Body of pancreas (tissue), 4 donors: ENCODE measurements around the gene CHST8.

ENCODE experiments used
- POLR2A ChIP-seq, 3 donors: fragments of 450-650 bp; IDR thresholded peaks; one replicate each; pipeline ENCODE4 v1.6.1; 2016; ENCODE audit warnings: antibody characterized with exemption in 3 of 3, mild to moderate bottlenecking in 2 of 3
- TF ChIP-seq, protein P1 (sequence below), 7 experiments: fragments of 450-650 bp in 4 of 7; fragments of 200-600 bp in 3 of 7; sonication (generic) in 3 of 7; IDR thresholded peaks; one replicate each; pipeline ENCODE4 v1.5.1; 2016 to 2019; ENCODE audit warnings: antibody characterized with exemption in 7 of 7

DNA sequence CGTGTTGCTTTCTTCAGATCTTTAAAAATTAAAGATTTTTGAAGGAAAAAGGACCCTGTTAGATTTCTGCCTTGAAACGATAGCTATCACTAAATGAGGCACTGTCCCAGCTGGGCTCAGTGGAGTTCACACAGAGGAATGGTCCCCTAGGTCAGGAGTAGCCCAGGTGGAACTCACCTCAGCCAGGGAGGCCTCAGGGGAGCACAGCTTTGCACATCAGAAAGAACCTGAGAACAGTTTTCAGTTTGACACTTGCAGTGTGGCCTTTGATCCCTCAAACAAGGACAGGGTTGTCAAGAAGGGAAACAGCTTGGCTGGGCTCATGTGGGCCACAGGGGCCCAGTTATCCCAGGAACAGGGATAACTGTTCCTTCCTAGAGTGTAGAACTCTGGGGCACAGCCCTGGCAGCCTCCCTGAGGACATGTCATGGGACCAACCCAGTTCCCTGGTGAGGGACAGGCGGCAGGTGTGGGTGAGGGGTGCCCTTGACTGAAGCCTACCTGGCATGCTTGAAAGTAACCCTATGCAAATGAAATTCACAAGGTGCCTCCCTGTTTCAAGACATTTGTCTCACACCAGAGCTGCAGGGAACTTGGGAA lies 59.4 kb downstream of the CHST8 start:
- TF ChIP-seq, protein P1, sequence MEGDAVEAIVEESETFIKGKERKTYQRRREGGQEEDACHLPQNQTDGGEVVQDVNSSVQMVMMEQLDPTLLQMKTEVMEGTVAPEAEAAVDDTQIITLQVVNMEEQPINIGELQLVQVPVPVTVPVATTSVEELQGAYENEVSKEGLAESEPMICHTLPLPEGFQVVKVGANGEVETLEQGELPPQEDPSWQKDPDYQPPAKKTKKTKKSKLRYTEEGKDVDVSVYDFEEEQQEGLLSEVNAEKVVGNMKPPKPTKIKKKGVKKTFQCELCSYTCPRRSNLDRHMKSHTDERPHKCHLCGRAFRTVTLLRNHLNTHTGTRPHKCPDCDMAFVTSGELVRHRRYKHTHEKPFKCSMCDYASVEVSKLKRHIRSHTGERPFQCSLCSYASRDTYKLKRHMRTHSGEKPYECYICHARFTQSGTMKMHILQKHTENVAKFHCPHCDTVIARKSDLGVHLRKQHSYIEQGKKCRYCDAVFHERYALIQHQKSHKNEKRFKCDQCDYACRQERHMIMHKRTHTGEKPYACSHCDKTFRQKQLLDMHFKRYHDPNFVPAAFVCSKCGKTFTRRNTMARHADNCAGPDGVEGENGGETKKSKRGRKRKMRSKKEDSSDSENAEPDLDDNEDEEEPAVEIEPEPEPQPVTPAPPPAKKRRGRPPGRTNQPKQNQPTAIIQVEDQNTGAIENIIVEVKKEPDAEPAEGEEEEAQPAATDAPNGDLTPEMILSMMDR (IDR thresholded peaks at IDR 0.05) = no peak
- no peak for TF ChIP-seq POLR2A (IDR thresholded peaks at IDR 0.05)
